ENCODE results near the gene PRKG2. TPM values are rescaled to one million over a fixed set of nuclear protein-coding genes. Genes with fewer than 3 reads are reported as not detected.

Gene PRKG2
- total RNA-seq, 1 experiment from 2014 or later = not detected

- DNase-seq (ENCODE audit: low read depth) = no peak
Observed at GRCh38 chr4:81218206-81218605, 3.2 kb upstream of the PRKG2 start.

DNA sequence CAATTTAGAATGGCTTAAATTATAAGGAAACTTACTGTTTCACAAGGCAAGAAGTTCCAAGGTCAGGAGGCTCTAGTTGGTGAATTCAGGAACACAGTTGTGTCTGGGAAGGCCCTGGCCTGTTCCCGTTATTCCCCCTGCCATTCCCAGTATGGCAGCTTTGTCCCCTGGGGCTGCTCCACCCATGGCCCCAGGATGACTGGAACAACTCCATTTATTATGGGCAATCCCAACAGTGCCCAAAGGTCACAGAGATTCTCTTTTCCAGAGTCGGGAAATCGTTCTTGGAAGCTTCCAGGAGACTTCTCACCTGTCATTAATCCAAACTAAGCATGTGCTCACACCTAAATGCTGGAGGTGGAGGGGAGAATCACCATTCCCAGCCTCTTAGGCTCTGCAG, 2.8 kb upstream of the PRKG2 start:
- no peak for DNase-seq (ENCODE audit: low read depth)

DNA sequence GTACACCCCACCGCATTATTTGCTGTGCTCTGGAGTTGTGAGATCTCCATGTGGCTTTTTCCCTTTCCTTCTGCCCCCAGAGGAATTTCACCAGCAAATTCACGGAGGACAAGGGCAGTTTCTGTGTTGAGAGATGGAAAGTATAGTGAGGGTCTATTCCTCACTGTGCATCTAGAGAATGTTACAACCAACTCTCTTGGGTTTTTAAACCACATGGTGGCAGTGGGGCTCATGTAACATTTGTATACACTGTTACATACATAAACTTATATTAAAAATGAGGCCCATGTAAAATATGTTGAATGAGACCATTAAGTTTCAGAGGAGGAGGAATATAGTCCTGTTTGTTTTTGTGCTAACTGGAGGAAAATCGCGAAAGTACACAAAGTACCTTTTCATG, 909 bp upstream of the PRKG2 start:
- DNase-seq (ENCODE audit: low read depth) = no peak

DNA sequence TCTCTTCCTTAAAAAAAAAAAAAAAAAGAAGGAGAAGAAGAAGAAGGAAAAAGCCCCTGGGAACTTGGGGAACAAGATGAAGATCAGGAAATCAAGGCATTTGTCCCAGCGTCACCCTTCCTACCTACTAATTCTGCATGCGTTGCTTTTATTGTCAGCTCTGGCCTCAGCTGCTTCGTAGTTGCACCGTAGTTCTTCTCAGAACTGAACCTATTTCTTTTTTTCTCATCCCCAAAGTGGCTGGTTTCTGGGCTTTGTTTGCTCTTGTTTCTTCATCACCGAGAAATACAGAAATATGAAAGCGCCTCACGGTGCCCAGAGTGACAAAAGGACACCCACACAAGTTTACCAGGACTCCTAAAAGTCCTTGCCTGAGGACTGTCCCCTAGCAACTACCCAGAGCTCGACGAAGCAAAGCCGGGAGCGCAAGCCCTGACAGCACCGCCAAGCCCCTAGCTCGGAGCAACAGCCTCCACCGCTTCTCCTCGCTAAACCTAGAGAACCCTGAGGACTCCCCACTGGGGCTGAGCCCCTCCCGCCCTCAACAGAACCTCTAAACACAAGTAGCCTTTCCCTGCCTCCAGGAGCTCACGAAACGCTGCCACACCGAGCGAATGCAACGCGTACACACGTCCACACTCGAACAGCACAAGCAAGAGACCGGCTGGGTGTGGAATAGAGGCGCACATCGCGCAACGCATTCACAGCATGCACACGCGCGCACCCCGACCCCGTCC, 710 bp downstream of the PRKG2 start:
- DNase-seq (ENCODE audit: low read depth) = no peak

DNA sequence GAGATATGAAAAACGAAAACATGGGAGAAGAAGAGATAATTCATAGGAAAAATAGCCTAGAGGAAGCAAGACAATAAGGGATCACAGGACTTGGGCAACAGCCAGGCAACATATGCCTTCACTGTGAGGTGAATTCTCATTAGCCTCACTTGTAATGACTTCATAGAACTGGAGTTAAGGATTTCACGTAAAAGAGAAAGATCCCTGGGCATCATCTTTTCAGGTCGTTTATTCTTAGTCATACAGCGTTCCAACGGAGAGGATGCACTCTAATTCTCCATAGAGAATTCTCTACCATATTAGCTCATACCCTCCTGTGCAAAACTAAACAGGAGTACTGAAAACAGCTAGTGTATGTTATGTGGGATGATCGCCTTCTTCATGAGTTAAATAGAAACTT, 1.4 kb downstream of the PRKG2 start:
- no peak for DNase-seq (ENCODE audit: low read depth)

DNA sequence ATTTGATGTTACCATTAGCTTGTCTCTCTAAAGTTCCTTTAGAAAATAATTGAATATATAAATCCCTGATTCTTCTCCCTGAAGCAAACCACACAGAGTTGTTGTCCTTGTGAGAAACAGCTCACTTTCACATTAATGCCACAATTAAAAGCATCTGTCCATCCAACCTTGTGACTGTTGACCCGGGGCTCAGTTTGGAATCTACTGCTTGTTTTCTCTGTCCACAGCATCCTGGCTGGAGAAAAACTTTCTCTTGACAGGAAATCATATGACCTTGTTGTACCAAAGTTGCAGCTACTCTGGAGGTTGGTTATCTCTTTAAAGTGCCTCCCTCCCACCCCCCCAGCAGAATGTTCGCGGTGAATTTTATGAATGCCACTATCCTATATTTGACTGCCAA, 3.1 kb downstream of the PRKG2 start:
- no peak for DNase-seq (ENCODE audit: low read depth)

GRCh38 chr4:81207828-81208227, 7.2 kb downstream of the PRKG2 start:
- no peak for DNase-seq (ENCODE audit: low read depth)

GRCh38 chr4:81205302-81205701, 9.7 kb downstream of the PRKG2 start:
- DNase-seq (ENCODE audit: low read depth) = no peak

DNA sequence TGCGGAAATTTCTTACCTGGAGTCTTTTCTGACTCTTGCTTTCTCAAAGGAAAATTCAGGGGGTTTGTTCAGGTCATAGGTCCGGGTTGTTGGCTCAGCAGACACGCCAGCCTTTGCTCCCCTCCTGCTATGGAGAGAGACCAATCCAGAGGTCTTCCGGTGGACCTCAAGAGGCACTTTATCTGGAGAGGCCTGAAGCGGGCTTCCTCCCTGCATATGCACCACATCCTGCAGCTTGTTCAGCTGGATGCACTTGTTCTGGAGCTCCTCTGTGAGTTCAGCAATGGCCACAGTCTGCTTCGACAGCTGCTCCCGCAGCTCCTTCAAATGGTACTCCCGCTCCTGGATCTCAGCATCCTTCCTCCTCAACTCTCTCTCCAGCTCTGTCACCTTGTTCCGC, 10.5 kb downstream of the PRKG2 start:
- no peak for DNase-seq (ENCODE audit: low read depth)

- no peak for DNase-seq (ENCODE audit: low read depth)
Observed at GRCh38 chr4:81199831-81200230, 15.2 kb downstream of the PRKG2 start.

DNA sequence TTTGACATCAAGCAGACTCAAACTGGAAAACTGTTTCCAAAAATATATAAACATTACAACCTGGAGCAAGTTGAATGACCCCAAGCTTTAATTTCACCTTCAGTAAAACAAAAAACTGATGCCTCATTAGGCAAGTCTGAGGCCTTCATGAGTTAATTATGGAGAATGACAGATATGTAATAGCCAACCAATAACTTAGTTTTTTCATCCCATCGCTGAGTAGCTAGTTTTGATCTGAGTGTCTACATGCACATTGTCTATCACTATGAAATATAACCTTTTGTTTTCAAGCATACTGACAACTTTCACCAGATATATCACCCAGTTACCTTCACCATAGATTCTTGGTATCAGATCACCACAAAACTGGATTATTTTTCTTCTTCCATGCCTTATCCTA, 16.4 kb downstream of the PRKG2 start:
- DNase-seq (ENCODE audit: low read depth) = no peak

- no peak for DNase-seq (ENCODE audit: low read depth)
Observed at GRCh38 chr4:81197864-81198524, 17.0 kb downstream of the PRKG2 start.

- no peak for DNase-seq (ENCODE audit: low read depth)
Observed at GRCh38 chr4:81196126-81196650, 18.8 kb downstream of the PRKG2 start.

- DNase-seq (ENCODE audit: low read depth) = no peak
Observed at GRCh38 chr4:81195475-81195874, 19.5 kb downstream of the PRKG2 start.

DNA sequence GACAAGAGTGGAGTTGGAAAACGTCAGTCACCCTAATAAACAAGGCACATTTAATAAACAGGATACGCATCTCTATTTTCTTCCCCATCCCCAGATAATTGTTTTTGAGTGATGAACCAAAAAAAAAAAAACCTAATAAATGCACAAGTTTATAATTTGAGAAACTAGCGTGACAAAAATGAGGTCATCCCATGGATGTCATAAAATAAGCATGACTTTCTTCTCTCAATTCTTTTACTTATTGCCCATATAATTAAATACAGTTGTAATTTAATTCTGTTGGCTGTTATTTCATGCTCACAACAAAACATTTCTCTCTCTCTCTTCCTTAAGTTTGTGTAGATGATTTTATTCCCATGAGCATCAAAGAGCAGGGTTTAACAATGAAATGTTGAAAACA, 20.7 kb downstream of the PRKG2 start:
- DNase-seq (ENCODE audit: low read depth) = no peak

DNA sequence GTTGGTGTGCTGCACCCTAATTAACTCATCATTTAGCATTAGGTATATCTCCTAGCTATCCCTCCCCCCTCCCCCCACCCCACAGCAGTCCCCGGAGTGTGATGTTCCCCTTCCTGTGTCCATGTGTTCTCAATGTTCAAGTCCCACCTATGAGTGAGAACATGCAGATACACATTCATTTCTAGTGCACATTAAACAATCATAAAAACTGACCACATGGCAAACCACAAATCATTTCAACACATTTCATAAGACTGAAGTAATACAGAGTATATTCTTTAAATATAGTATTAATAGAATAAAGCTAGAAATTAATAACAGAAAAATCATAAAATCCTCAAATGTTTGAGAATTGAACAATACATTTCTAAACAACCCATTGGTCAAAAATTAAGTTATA, 34.1 kb downstream of the PRKG2 start:
- DNase-seq (ENCODE audit: low read depth) = no peak

GRCh38 chr4:81179326-81179725, 35.7 kb downstream of the PRKG2 start:
- DNase-seq (ENCODE audit: low read depth) = no peak

- DNase-seq (ENCODE audit: low read depth) = no peak
Observed at GRCh38 chr4:81173213-81173612, 41.8 kb downstream of the PRKG2 start.

DNA sequence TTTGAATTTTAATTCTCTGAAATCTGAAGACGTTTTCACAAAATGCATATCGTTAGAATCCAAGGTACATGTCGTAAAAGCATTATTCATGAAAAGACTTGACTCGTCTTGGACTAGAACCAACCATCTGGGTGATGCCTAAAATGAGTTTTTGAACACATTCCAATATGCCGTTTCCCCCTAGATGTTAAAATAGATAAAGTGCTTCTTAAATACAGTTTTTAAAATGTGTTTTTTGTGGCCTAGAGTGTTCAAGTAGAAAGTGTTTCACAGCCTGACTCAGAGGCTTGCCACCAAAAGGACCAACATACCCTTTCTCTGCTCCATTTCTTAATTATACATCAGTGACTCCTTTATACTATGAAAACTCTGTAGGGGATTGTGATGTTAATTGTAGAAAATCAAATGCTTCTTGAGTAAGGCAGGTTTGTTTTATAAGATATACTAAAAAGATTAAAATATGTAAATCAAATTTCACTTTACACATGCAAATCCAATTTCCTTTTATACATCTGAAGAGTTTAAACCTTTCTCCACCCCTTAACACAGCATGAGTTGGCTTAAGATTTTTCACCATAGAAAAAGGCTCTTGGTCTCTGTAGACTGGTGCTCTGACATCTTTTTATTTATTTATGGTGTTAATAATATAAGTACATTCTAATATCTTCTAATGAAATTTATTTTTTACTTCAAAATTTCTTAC, 48.4 kb downstream of the PRKG2 start:
- no peak for DNase-seq (ENCODE audit: low read depth)

DNA sequence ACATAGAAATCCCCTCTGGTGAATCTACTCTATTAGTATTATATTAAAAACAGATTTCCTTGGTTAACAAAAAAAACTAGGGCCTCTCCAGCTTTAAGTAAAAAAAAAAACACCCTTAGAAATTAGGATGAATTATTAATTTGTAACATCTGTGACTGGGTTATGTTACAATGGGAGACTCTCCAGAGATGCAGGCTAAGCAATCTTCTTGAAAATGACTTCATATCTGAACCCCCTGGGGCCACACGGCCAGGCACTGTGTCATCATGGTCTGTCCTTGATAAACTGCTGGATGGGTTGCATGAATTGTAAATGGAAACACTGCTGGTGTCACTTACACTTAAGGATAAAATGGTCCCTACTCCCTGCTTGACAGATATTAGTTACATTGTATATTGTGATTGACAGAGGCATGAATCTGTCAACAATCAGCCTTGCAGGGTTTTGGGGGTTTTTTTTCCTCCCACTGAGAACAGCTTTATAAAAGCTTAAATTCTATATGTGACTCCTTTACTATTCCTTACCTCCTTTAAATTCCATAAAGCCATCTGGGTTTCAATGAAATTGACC, 49.1 kb downstream of the PRKG2 start:
- no peak for DNase-seq (ENCODE audit: low read depth)

GRCh38 chr4:81164623-81165416, 50.2 kb downstream of the PRKG2 start:
- DNase-seq (ENCODE audit: low read depth) = no peak

DNA sequence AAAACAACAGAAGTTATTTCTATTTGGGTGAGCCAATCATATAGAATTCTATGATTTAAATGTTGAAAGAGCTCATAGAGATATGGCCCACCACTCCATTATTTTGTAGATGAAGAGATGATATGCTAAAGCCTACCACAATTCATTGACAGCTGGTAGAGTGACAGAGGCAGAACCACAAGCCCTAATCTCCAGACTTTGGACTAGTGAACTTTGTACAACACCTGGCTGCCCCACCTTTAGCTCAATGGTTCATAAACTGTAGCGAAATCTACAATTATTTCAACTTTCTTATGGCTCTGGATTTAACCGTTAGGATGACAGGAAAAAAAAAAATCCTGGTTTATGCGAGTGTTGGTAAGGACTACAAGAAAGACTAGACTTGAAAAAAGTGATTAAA, 50.9 kb downstream of the PRKG2 start:
- no peak for DNase-seq (ENCODE audit: low read depth)

Measured in RPMI7951 (cell line).